Muscle of arm (tissue), 12 donors: Measurements from ENCODE around the gene DPP6. TPM values are rescaled to one million over a fixed set of nuclear protein-coding genes. Genes with fewer than 3 reads are reported as not detected.
A peak's percentile ranks its signal among the peaks of the same experiment; 100 is the strongest.

ENCODE experiments used
- DNase-seq: peaks from one replicate; pipeline ENCODE4 v3.0.0-alpha.2; 2013
- polyA plus RNA-seq, 12 donors: library from polyadenylated mRNA; unstranded; fragments of 120-200 nt; gene quantifications; one replicate each; pipeline ENCODE4 v1.2.1, GENCODE V29; 2013; ENCODE audit not compliant: insufficient read length in 12 of 12

DPP6 gene
- polyA plus RNA-seq, 12 donors: 3.1 to 7.7 (median 5.7) TPM; not detected in 1

DNA sequence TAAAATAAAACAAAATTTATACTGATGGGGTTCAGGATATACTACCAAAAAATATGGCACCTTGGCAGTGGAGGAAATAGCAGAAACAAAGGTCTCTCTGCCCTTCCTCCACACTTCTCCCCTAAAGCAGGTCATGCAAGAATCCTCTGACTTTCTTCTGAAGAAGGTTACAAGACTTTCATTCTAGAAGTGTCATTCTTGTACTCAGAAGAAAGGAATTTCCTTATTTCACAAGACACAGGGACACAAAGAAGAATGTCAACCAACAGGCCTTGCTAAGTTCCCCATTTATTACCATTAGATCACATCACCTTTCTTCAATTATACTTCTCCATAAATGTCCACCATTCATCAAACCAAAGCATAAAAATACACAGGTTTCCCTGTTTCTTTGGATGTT, 480.6 kb downstream of the DPP6 start:
- DNase-seq: no peak

- no peak for DNase-seq
Measured at GRCh38 chr7:154540596-154540995, 488.4 kb downstream of the DPP6 start.

GRCh38 chr7:154541606-154542005, 489.4 kb downstream of the DPP6 start:
- DNase-seq: no peak

DNA sequence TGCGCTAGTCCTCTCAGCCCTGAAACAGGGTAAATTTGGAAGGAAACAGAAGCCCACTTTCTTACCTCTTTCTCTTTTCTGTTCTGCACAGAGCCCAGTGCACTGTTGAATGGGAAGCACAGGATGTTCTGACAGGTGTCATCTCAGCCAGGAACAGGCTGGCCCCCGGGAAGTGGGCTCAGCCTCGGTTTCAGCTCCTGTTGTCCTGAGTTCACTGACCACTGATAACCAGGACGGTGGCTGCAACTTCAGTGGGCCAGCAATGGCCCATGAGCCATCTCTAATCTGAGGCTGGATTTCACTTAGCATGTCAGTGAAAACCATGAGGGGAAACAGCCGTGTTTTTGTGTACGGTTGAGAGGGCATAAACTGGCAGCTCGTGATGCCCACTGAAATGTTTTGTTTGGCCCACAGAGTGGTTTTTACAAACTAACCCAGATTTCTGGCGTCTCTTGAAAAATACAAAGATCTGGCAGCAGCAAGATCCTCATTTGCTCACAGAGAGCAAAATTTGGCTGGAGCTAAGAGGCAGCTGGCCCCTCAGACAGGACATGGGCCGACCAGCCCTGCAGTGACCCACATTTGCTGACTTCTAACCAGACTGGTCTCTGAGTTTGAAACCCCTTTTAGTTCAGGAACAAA, 494.9 kb downstream of the DPP6 start:
- DNase-seq: no peak

GRCh38 chr7:154553711-154554265, 501.6 kb downstream of the DPP6 start:
- no peak for DNase-seq

- no peak for DNase-seq
Measured at GRCh38 chr7:154559454-154559853, 507.3 kb downstream of the DPP6 start.

GRCh38 chr7:154564676-154565075, 512.5 kb downstream of the DPP6 start:
- no peak for DNase-seq

GRCh38 chr7:154566877-154567276, 514.7 kb downstream of the DPP6 start:
- DNase-seq: no peak

GRCh38 chr7:154568346-154568745, 516.1 kb downstream of the DPP6 start:
- DNase-seq: no peak

DNA sequence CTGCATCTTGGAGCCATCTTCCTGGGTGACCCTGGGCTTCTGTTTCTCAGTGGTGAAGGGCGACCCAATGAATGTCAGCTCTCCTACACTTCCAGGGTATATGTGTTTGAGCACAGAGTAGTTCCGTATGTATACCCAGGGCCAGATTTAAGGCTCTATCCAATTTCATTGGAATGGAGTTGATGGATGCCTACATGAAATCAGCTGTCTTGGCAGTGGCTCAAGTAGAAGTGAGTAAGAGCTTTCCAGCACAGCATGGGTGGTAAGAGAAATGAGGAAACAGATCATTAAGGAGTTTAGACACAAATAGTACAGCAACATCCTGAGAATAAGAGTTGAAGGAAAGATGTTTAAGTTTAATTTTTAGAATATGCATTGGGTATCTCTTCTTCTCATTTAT, 517.7 kb downstream of the DPP6 start:
- DNase-seq: no peak

- no peak for DNase-seq
Measured at GRCh38 chr7:154571772-154572171, 519.6 kb downstream of the DPP6 start.

DNA sequence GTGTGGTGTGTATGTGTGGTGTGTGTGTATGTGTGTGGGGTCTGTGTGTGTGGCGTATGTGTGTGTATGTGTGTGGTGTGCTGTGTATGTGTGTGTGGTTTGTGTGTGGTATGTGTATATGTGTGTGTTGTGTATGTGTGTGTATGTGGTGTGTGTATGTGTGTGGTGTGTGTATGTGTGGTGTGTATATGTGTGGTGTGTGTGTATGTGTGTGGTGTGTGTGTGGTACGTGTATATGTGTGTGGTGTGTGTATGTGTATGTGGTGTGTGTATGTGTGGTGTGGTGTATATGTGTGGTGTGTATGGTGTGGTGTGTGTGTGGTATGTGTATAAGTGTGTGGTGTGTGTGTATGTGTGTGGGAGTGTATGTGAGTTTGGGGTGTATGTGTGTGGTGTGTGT, 522.0 kb downstream of the DPP6 start:
- no peak for DNase-seq

DNA sequence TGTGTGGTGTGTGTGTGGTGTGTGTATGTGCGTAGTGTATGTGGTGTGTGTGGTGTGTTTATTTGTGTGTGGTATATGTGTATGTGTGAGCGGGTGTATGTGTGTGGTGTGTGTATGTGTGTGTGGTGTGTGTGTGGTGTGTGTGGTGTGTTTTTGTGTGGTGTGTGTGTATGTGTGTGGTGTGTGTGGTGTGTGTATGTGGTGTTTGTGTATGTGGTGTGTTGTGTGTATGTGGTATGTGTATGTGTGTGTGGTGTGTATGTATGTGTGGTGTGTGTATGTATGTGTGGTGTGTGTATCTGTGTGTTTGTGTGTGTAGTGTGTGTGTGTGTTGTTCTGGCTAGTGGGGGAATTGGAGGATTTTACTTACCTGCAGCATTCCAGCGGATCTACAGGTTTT, 523.3 kb downstream of the DPP6 start:
- DNase-seq: no peak

- DNase-seq: no peak
Measured at GRCh38 chr7:154576604-154577003, 524.4 kb downstream of the DPP6 start.

- DNase-seq: no peak
Measured at GRCh38 chr7:154577141-154577873, 525.1 kb downstream of the DPP6 start.

GRCh38 chr7:154578336-154578735, 526.1 kb downstream of the DPP6 start:
- DNase-seq: no peak

- DNase-seq: no peak
Measured at GRCh38 chr7:154579711-154580110, 527.5 kb downstream of the DPP6 start.

- DNase-seq: no peak
Measured at GRCh38 chr7:154581251-154581890, 529.2 kb downstream of the DPP6 start.

- DNase-seq: no peak
Measured at GRCh38 chr7:154583454-154583853, 531.3 kb downstream of the DPP6 start.

- peak; percentile 23 for DNase-seq
Measured at GRCh38 chr7:154584352-154585252, 532.4 kb downstream of the DPP6 start.

- DNase-seq: no peak
Measured at GRCh38 chr7:154587792-154588191, 535.6 kb downstream of the DPP6 start.

DNA sequence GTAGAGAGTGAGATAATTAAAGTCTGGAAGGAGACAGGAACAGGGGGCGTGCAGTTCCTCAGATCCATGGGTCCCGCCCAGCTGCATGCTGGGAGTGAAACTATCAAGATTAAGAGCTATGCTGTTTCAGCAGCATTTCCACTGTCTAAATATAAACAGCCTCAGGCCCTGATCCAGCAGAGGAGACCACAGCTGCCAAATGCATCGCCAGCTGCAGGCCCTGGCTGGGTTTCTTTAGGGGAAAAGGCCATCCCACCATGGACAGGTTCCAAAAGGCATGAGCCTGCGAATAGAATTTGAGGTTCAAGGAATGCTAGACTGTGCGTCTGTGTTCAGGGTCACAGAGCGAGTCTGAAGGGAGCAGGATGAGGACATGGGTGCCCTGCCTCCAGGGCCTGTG, 539.3 kb downstream of the DPP6 start:
- DNase-seq: peak; percentile 60
